ENCODE data around the gene TMEM151B. TPM values are rescaled to one million over a fixed set of nuclear protein-coding genes. Genes with fewer than 3 reads are reported as not detected.

TMEM151B gene
- polyA plus RNA-seq, 1 donor from 2014 or later: 66.0 TPM

- no peaks in the 10 kb centered on the region for H3K79me2 ChIP-seq (replicated peaks; ENCODE audit: insufficient read depth, low read length)
- H4K20me1 ChIP-seq (ENCODE audit: insufficient read depth): no peaks in the 10 kb centered on the region
- no peak overlapping the region for H3K4me2 ChIP-seq (ENCODE audit: low read length)
- no peaks in the 10 kb centered on the region for H3K9me3 ChIP-seq (ENCODE audit: low read length)
- H3K27ac ChIP-seq (ENCODE audit: low read length): no peak overlapping the region
- no peak overlapping the region for H3K4me3 ChIP-seq (ENCODE audit: low read length)
- no peaks in the 10 kb centered on the region for H3F3A ChIP-seq (ENCODE audit: insufficient read depth, low read length, poor library complexity, severe bottlenecking)
- no peak overlapping the region for H2AFZ ChIP-seq (ENCODE audit: low read depth, low read length)
- no peaks in the 10 kb centered on the region for H3K9me2 ChIP-seq (ENCODE audit: insufficient read depth, low read length)
- TF ChIP-seq RAD21 (conservative IDR thresholded peaks at IDR 0.05) (no peak), SMC3 (conservative IDR thresholded peaks at IDR 0.05; ENCODE audit: poor library complexity) (no peak), EZH2 (IDR thresholded peaks at IDR 0.05; ENCODE audit: borderline replicate concordance, insufficient read depth, low read length, poor library complexity, severe bottlenecking) (no peak), TAF1 (IDR thresholded peaks at IDR 0.05; ENCODE audit: low read depth) (no peak), MXI1 (conservative IDR thresholded peaks at IDR 0.05; ENCODE audit: poor library complexity, severe bottlenecking) (no peak), CTCF (IDR thresholded peaks at IDR 0.05; ENCODE audit: poor library complexity, severe bottlenecking) (no peak), POLR2AphosphoS5 (IDR thresholded peaks at IDR 0.05) (no peak), EP300 (conservative IDR thresholded peaks at IDR 0.05; ENCODE audit: poor library complexity, severe bottlenecking) (no peak), REST (IDR thresholded peaks at IDR 0.05; ENCODE audit: borderline replicate concordance) (no peak)
- H3K9ac ChIP-seq (ENCODE audit: low read length): no peak overlapping the region
- H3K36me3 ChIP-seq (ENCODE audit: insufficient read depth, low read length): no peaks in the 10 kb centered on the region
- no peaks in the 10 kb centered on the region for H3K27me3 ChIP-seq (ENCODE audit: insufficient read depth, low read depth, low read length)
These were observed 30.1 kb downstream of the TMEM151B start for GRCh38 chr6:44300292-44300823.

GRCh38 chr6:44301106-44301505 is 30.9 kb downstream of the TMEM151B start:
- TF ChIP-seq CTCF (IDR thresholded peaks at IDR 0.05; ENCODE audit: poor library complexity, severe bottlenecking) (no peak), EP300 (conservative IDR thresholded peaks at IDR 0.05; ENCODE audit: poor library complexity, severe bottlenecking) (no peak), SMC3 (conservative IDR thresholded peaks at IDR 0.05; ENCODE audit: poor library complexity) (no peak), REST (IDR thresholded peaks at IDR 0.05; ENCODE audit: borderline replicate concordance) (no peak), RAD21 (conservative IDR thresholded peaks at IDR 0.05) (no peak), POLR2AphosphoS5 (IDR thresholded peaks at IDR 0.05) (no peak), MXI1 (conservative IDR thresholded peaks at IDR 0.05; ENCODE audit: poor library complexity, severe bottlenecking) (no peak), TAF1 (IDR thresholded peaks at IDR 0.05; ENCODE audit: low read depth) (no peak), EZH2 (IDR thresholded peaks at IDR 0.05; ENCODE audit: borderline replicate concordance, insufficient read depth, low read length, poor library complexity, severe bottlenecking) (no peak)
- no peaks in the 10 kb centered on the region for H4K20me1 ChIP-seq (ENCODE audit: insufficient read depth)

More at GRCh38 chr6:44301106-44301505, 30.9 kb downstream of the TMEM151B start:
- Histone ChIP-seq H3K9me3 (ENCODE audit: low read length) (no peaks in the 10 kb centered on the region), H3K9me2 (ENCODE audit: insufficient read depth, low read length) (no peaks in the 10 kb centered on the region), H3K27me3 (ENCODE audit: insufficient read depth, low read depth, low read length) (no peaks in the 10 kb centered on the region), H3K79me2 (replicated peaks; ENCODE audit: insufficient read depth, low read length) (no peaks in the 10 kb centered on the region), H3K27ac (ENCODE audit: low read length) (no peak overlapping the region), H2AFZ (ENCODE audit: low read depth, low read length) (no peak overlapping the region), H3F3A (ENCODE audit: insufficient read depth, low read length, poor library complexity, severe bottlenecking) (no peaks in the 10 kb centered on the region), H3K9ac (ENCODE audit: low read length) (no peak overlapping the region), H3K4me2 (ENCODE audit: low read length) (no peak overlapping the region), H3K4me3 (ENCODE audit: low read length) (no peak overlapping the region), H3K36me3 (ENCODE audit: insufficient read depth, low read length) (no peaks in the 10 kb centered on the region)
